Stimulated activated CD4-positive, alpha-beta T cell treated with anti-CD3 and anti-CD28 coated beads, TNF-alpha, amount 100 ng/mL, for 4 hours (primary cell): ENCODE data around the gene TP53TG3E.
"Not testable (repeated sequence)": the region's sequence is repeated elsewhere in the genome, so short reads cannot be mapped to it uniquely, and the experiment has no call there.

Experiments used
- DNase-seq, 3 experiments: peaks; one replicate each; pipeline ENCODE4 v3.0.0-alpha.2; 2020; ENCODE audit warnings: low read depth in 3 of 3

Gene TP53TG3E, protein sequence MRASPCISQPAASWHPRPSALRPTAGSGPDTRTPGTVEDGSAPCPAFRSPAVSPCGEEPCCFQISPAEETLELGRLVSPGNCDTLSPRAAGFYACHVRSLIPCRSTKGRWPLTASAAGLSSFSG

DNA sequence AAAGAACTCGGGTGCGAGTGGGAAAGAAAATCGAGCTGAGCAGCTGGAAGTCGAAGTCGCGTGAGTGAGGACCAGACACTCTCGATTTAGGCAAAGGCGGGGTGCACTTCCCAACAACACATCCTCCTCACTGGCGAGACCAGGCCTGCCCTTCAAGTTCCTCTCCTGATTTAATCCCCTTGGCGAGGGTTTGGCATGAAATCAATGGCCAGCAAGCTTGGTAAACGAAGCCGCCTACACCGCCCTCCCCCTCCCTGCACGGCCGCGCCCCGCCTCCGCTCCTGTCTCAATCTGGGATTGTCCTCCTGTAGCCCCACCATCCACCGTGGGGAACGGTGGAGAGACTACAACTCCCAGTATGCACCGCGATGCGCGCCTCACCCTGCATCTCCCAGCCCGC, at the start of gene TP53TG3E:
Gene TP53TG3E (plus strand): TSS at position 301 of the 400 bp plus-strand sequence. CDS start 68 bp downstream, at position 369.
- not testable (repeated sequence) for DNase-seq

DNA sequence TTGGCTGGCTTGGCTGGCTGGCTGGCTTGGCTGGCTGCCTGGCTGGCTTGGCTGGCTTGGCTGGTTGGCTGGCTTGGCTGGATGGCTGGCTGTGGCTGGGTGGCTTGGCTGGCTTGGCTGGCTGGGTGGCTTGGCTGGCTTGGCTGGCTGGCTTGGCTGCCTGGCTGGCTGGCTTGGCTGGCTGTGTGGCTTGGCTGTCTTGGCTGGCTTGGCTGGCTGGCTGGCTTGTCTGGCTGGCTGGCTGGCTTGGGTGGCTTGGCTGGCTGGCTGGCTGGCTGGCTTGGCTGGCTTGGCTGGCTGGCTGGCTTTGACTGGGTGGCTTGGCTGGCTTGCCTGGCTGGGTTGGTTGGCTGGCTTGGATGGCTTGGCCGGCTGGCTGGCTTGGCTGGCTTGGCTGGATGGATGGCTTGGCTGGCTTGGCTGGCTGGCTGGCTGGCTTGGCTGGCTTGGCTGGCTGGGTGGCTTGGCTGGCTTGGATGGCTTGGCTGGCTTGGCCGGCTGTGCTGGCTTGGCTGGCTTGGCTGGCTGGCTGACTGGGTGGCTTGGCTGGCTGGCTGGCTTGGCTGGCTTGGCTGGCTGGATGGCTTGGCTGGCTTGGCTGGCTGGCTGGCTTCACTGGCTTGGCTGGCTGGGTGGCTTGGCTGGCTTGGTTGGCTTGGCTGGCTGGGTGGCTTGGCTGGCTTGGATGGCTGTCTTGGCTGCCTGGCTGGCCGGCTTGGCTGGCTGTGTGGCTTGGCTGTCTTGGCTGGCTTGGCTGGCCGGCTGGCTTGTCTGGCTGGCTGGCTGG, 32.3 kb downstream of the TP53TG3E start:
- peak in 2 of 3 experiments; percentile 18 to 41 for DNase-seq

DNA sequence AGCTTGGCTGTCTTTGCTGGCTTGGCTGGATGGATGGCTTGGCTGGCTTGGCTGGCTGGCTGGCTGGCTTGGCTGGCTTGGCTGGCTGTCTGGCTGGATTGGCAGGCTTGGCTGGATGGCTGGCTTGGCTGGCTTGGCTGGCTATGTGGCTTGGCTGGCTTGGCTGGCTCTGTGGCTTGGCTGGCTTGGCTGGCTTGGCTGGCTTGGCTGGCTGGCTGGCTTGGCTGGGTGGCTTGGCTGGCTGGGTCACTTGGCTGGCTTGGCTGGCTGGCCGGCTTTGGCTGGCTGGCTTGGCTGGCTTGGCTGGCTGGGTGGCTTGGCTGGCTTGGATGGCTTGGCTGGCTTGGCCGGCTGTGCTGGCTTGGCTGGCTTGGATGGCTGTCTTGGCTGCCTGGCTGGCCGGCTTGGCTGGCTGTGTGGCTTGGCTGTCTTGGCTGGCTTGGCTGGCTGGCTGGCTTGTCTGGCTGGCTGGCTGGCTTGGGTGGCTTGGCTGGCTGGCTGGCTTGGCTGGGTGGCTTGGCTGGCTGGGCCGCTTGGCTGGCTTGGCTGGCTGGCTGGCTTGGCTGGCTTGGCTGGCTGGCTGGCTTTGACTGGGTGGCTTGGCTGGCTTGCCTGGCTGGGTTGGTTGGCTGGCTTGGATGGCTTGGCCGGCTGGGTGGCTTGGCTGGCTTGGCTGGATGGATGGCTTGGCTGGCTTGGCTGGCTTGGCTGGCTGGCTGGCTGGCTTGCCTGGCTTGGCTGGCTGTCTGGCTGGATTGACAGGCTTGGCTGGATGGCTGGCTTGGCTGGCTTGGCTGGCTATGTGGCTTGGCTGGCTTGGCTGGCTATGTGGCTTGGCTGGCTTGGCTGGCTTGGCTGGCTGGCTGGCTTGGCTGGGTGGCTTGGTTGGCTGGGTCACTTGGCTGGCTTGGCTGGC, 33.8 kb downstream of the TP53TG3E start:
- DNase-seq: peak in 2 of 3 experiments; percentile 22 to 36

DNA sequence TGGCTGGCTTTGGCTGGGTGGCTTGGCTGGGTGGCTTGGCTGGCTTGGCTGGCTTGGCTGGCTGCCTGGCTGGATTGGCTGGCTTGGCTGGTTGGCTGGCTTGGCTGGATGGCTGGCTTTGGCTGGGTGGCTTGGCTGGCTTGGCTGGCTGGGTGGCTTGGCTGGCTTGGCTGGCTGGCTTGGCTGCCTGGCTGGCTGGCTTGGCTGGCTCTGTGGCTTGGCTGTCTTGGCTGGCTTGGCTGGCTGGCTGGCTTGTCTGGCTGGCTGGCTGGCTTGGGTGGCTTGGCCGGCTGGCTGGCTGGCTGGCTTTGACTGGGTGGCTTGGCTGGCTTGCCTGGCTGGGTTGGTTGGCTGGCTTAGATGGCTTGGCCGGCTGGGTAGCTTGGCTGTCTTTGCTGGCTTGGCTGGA, 34.4 kb downstream of the TP53TG3E start:
- DNase-seq: peak in 1 of 3 experiments; percentile 5

DNA sequence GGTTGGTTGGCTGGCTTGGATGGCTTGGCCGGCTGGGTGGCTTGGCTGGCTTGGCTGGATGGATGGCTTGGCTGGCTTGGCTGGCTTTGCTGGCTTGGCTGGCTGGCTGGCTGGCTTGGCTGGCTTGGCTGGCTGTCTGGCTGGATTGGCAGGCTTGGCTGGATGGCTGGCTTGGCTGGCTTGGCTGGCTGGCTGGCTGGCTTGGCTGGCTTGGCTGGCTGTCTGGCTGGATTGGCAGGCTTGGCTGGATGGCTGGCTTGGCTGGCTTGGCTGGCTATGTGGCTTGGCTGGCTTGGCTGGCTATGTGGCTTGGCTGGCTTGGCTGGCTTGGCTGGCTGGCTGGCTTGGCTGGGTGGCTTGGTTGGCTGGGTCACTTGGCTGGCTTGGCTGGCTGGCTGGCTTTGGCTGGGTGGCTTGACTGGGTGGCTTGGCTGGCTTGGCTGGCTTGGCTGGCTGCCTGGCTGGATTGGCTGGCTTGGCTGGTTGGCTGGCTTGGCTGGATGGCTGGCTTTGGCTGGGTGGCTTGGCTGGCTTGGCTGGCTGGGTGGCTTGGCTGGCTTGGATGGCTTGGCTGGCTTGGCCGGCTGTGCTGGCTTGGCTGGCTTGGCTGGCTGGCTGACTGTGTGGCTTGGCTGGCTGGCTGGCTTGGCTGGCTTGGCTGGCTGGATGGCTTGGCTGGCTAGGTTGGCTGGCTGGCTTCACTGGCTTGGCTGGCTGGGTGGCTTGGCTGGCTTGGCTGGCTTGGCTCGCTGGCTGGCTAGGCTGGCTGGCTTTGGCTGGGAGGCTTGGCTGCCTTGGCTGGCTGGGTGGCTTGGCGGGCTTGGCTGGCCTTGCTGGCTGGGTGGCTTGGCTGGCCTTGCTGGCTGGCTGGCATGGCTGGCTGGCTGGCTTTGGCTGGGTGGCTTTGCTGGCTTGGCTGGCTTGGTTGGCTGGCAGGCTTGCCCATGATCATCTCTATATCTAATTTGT, 35.3 kb downstream of the TP53TG3E start:
- DNase-seq: peak in 2 of 3 experiments; percentile 24 to 46
